Adrenal gland (tissue), 12 donors: ENCODE data around the gene ARPC4. TPM values are rescaled to one million over a fixed set of nuclear protein-coding genes. Genes with fewer than 3 reads are reported as not detected.

Experiments used
- DNase-seq, 7 donors: peaks; one replicate each; pipeline ENCODE4 v3.0.0-alpha.2; 2019 to 2020
- H3K27ac ChIP-seq, 5 donors: fragments of 200-600 bp; sonication (generic) in 4 of 5; 1 replicate in 3 of 5; 2 replicates in 2 of 5; pipeline versions ENCODE4 v1.5.1 to v1.8.0; 2016 to 2020; ENCODE audit warnings: mild to moderate bottlenecking in 1 of 5
- H3K27me3 ChIP-seq: fragments of 200-600 bp; 2 replicates; pipeline ENCODE4 v1.8.0; 2021
- H3K36me3 ChIP-seq, 2 donors: fragments of 200-600 bp; replicated peaks in 1 of 2; 1 replicate in 1 of 2; 2 replicates in 1 of 2; pipeline versions ENCODE4 v1.5.1 to v1.8.0; 2018 to 2022
- H3K4me1 ChIP-seq, 2 donors: fragments of 200-600 bp; replicated peaks in 1 of 2; 1 replicate in 1 of 2; 2 replicates in 1 of 2; pipeline versions ENCODE4 v1.5.1 to v1.8.0; 2018 to 2021
- H3K4me3 ChIP-seq, 4 donors: fragments of 200-600 bp; sonication (generic) in 3 of 4; one replicate each; pipeline ENCODE4 v1.5.1; 2016 to 2018
- H3K9me3 ChIP-seq, 3 donors: fragments of 200-600 bp; sonication (generic) in 1 of 3; replicated peaks in 1 of 3; 1 replicate in 2 of 3; 2 replicates in 1 of 3; pipeline versions ENCODE4 v1.5.1 to v1.8.0; 2016 to 2021
- POLR2A ChIP-seq, 2 donors: fragments of 450-650 bp; IDR thresholded peaks; one replicate each; pipeline ENCODE4 v1.6.1; 2017; ENCODE audit warnings: antibody characterized with exemption in 2 of 2, mild to moderate bottlenecking in 2 of 2, moderate library complexity in 1 of 2
- WGBS, 4 donors: extraction: QIAGEN DNeasy Blood & Tissue Kit in 2 of 4; methylation state at CpG; one replicate each; pipeline versions ENCODE4 v1.1.5 to v1.1.7; 2013 to 2017; 5-methylcytosine and 5-hydroxymethylcytosine counted together
- intact Hi-C, 2 donors: fragments of 100-400 bp; cut with DNase I; formaldehyde crosslinking; loops; one replicate each; pipeline versions ENCODE4 v1.14.1 to v1.15.0; 2022 to 2023
- polyA plus RNA-seq, 3 donors: library from polyadenylated mRNA; stranded (reverse); fragments of 200-250 nt in 2 of 3; fragments of 350-450 nt in 1 of 3; fragmentation: Illumina TruSeq in 1 of 3; extraction: RNeasy Lipid Tissue Mini Kit (QIAGEN cat#74804) in 1 of 3; gene quantifications; one replicate each; pipeline ENCODE4 v1.2.3, GENCODE V29; 2013 to 2014
- total RNA-seq, 9 donors: library from RNA; depleted of rRNA in 4 of 9; stranded (reverse); fragments of >200 nt in 4 of 9; fragments of 120-200 nt in 1 of 9; fragmentation: NEBNext Ultra II Directional in 1 of 9; extraction: Animal tissue kit (Norgen Biotek cat#: 25700) in 1 of 9; gene quantifications; one replicate each; pipeline versions ENCODE4 v1.1.0 to v1.2.4, GENCODE V29; 2013 to 2023
- TF ChIP-seq, protein P1 (sequence below), 6 experiments: fragments of 450-650 bp in 4 of 6; fragments of 200-600 bp in 2 of 6; sonication (generic) in 1 of 6; IDR thresholded peaks; 1 replicate in 5 of 6; 2 replicates in 1 of 6; pipeline versions ENCODE4 v1.5.1 to v1.8.0; 2016 to 2021; ENCODE audit warnings: antibody characterized with exemption in 6 of 6, mild to moderate bottlenecking in 2 of 6, moderate library complexity in 1 of 6
- donor health status: healthy with polysubstance abuse.
- donor health status: Bipolar disorder and iron deficiency.
- donor health status: DM: yes; HTN: yes; CAD: no.
- donor health status: DM: no; HTN: no; CAD: no.
- donor health status: DM: no; HTN: no; CAD: no.
- donor health status: DM: yes; HTN: yes; CAD: no.

The ARPC4 gene
- total and polyA plus RNA-seq, 12 donors = 75.8 to 249 (median 176) TPM

DNA sequence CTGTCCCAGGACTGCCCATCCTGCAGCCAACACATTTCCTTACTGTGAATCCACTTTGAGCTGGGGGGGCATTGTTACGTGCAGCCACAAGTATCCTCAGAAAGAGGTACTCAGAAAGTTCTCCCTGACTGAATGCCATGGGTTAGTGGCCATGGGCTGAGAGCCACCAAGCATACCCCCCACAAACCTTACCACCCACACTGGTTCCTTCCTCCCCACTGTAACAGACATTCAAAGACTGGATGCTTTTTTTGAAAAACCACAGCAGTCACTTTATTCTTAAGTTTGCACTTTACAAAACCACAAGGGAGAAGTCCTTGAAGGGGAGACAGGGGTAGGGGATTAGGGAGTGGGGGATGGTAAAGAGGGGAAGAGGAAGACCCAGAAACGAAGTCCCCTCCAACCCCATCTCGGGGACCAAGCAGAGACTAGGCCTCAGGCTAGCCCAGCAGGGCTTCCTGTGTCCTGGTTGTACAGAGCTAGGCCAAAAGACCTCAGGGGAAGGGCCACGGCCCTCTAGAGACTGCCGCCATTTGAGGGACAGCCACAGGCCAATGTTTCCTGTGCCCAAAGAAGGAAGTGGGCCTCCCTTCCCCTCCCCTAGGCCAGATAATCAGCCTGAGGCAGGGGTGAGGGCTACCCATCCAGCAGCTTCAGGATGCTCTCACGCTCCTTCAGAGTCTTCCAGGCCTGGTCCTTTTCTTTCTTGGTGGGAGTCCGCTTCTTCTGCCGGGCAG, 13.0 kb upstream of the ARPC4 start:
- no peaks in the 10 kb centered on the region for H3K9me3 ChIP-seq
- H3K36me3 ChIP-seq = peaks cover 0 to 36% of the 10 kb centered on the region in 2 donors
- DNase-seq = no peak
- TF ChIP-seq, protein P1, sequence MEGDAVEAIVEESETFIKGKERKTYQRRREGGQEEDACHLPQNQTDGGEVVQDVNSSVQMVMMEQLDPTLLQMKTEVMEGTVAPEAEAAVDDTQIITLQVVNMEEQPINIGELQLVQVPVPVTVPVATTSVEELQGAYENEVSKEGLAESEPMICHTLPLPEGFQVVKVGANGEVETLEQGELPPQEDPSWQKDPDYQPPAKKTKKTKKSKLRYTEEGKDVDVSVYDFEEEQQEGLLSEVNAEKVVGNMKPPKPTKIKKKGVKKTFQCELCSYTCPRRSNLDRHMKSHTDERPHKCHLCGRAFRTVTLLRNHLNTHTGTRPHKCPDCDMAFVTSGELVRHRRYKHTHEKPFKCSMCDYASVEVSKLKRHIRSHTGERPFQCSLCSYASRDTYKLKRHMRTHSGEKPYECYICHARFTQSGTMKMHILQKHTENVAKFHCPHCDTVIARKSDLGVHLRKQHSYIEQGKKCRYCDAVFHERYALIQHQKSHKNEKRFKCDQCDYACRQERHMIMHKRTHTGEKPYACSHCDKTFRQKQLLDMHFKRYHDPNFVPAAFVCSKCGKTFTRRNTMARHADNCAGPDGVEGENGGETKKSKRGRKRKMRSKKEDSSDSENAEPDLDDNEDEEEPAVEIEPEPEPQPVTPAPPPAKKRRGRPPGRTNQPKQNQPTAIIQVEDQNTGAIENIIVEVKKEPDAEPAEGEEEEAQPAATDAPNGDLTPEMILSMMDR (IDR thresholded peaks at IDR 0.05) = no peak
- no peak for TF ChIP-seq POLR2A (IDR thresholded peaks at IDR 0.05)
- WGBS, 4 donors = 54 to 73% (median 66%) methylated on average over 4 to 8 of the region's 8 CpGs
- no peak overlapping the region for H3K4me3 ChIP-seq
- intact Hi-C loops = no loop called here
- H3K4me1 ChIP-seq = peaks cover 35 to 65% of the 10 kb centered on the region in 2 donors
- no peaks in the 10 kb centered on the region for H3K27me3 ChIP-seq
- H3K27ac ChIP-seq = peak overlapping the region in 4 of 5 donors; percentile 37 to 72 (median 60)

DNA sequence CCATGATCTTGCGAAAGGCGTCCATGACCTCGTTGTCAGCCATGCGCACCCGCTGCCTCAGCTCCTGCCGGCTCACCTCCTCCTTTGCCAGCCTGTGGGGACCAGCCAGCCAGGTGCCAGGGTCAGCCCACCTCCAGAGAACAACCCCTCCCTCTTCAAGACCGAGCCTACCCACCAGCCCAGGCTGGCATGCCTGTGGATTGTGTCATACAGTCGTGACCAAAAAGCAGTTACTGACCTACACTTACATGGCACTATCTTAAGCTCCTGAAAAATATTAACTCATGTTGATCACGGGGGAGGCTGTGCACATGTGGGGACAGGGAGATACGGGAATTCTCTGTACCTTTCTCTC, 12.4 kb upstream of the ARPC4 start:
- TF ChIP-seq, protein P1 (IDR thresholded peaks at IDR 0.05) = no peak
- no peak for TF ChIP-seq POLR2A (IDR thresholded peaks at IDR 0.05)
- DNase-seq = peak in 2 of 7 donors; percentile 38 to 49
- peaks cover 0 to 41% of the 10 kb centered on the region in 2 donors for H3K36me3 ChIP-seq
- WGBS, 4 donors = 52 to 64% (median 59%) methylated on average over 6 to 10 of the region's 10 CpGs
- no peak overlapping the region for H3K4me3 ChIP-seq
- peaks cover 41 to 67% of the 10 kb centered on the region in 2 donors for H3K4me1 ChIP-seq
- H3K27ac ChIP-seq = peak overlapping the region; percentile 21 to 72 (median 49)
- no peaks in the 10 kb centered on the region for H3K9me3 ChIP-seq
- intact Hi-C loops = no loop called here
- H3K27me3 ChIP-seq = no peaks in the 10 kb centered on the region

DNA sequence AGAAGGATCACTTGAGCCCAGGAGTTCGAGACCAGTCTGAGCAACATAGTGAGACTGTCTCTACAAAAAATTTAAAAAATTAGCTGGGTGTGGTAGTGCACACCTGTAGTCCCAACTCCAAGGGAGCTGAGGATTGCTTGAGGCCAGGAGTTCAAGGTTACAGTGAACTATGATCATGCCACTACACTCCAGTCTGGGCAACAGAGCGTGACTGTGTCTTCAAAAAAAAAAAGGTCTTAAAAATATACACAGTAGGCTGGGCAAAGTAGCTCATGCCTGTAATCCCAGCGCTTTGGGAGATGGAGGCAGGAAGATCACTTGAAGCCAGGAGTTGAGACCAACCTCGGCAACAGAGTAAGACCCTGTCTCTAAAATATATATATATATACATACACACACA, 12.0 kb upstream of the ARPC4 start:
- peaks cover 0 to 43% of the 10 kb centered on the region in 2 donors for H3K36me3 ChIP-seq
- H3K4me3 ChIP-seq = no peak overlapping the region
- H3K9me3 ChIP-seq = no peaks in the 10 kb centered on the region
- peak overlapping the region; percentile 21 to 72 (median 49) for H3K27ac ChIP-seq
- WGBS, 4 donors = 69 to 78% (median 71%) methylated on average over 4 of the region's 4 CpGs
- peaks cover 45 to 71% of the 10 kb centered on the region in 2 donors for H3K4me1 ChIP-seq
- no peaks in the 10 kb centered on the region for H3K27me3 ChIP-seq
- intact Hi-C loops = no loop called here
- TF ChIP-seq, protein P1 (IDR thresholded peaks at IDR 0.05) = no peak
- no peak for TF ChIP-seq POLR2A (IDR thresholded peaks at IDR 0.05)
- no peak for DNase-seq

DNA sequence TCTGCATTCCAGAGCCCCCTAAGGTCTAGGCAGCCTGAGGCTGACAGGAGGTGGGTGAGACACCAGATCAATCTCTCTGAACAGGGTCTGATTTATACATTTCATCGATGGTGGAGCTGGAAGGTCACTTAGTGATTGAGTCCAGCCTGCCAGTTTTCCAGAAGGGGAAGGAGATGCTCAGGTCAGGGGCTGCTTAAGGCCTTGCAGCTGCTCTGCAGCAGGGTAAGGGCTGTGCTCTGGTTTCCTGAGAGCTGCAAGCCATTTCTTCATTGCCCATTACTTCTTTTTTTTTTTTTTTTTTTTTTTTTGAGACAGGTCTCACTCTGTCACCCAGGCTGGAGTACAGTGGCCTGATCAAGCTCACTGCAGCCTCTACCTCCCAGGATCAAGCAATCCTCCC, 11.3 kb upstream of the ARPC4 start:
- Histone ChIP-seq H3K4me3 (no peak overlapping the region), H3K36me3 (peaks cover 0 to 48% of the 10 kb centered on the region in 2 donors), H3K9me3 (no peaks in the 10 kb centered on the region), H3K4me1 (peaks cover 51 to 77% of the 10 kb centered on the region in 2 donors), H3K27ac (peak overlapping the region in 3 of 5 donors; percentile 57 to 72 (median 72)), H3K27me3 (no peaks in the 10 kb centered on the region)
- no peak for TF ChIP-seq POLR2A (IDR thresholded peaks at IDR 0.05)
- TF ChIP-seq, protein P1 (IDR thresholded peaks at IDR 0.05) = no peak
- WGBS, 4 donors = 10 to 28% (median 20%) methylated on average over 1 of the region's 1 CpG
- intact Hi-C loops = no loop called here
- no peak for DNase-seq
